ENCODE measurements around the gene SMG6. TPM values are rescaled to one million over a fixed set of nuclear protein-coding genes. Genes with fewer than 3 reads are reported as not detected.

SMG6 gene
- total RNA-seq, 1 experiment from 2014 or later: 25.6 TPM

- ChIA-PET CTCF (interaction anchor here (0.7 to 1.7 kb wide), 2 partner anchors 8 to 14 kb away, joined by 3 to 5 read pairs; no protein-coding TSS in a partner anchor), POLR2A (no interaction called here)
- H3K4me1 Mint-ChIP-seq: no peaks in the 10 kb centered on the region
- H3K4me3 Mint-ChIP-seq: no peak overlapping the region
- no peaks in the 10 kb centered on the region for H3K36me3 Mint-ChIP-seq
- DNase-seq (ENCODE audit: low spot score) (peak; percentile 68), ATAC-seq (peak; percentile 4)
- H3K27ac Mint-ChIP-seq: no peak overlapping the region
- H3K27me3 Mint-ChIP-seq (ENCODE audit: low read depth): peaks cover 71% of the 10 kb centered on the region
- no peaks in the 10 kb centered on the region for H3K9me3 Mint-ChIP-seq
- TF ChIP-seq NR3C1 (CRISPR knock-in tag; conservative IDR thresholded peaks at IDR 0.05; ENCODE audit: low read depth) (no peak), HMGA2 (CRISPR knock-in tag; IDR thresholded peaks at IDR 0.05) (no peak), E2F4 (CRISPR knock-in tag; IDR thresholded peaks at IDR 0.05; ENCODE audit: borderline replicate concordance, low read depth) (no peak), ZSCAN18 (CRISPR knock-in tag; IDR thresholded peaks at IDR 0.05) (no peak), ATF3 (CRISPR knock-in tag; conservative IDR thresholded peaks at IDR 0.05) (no peak), ATF6 (CRISPR knock-in tag; IDR thresholded peaks at IDR 0.05) (no peak), SP1 (CRISPR knock-in tag; conservative IDR thresholded peaks at IDR 0.05) (peak; percentile 52; the same call in 1 of the 2 replicates), ZNF138 (CRISPR knock-in tag; conservative IDR thresholded peaks at IDR 0.05) (no peak), PRRX2 (CRISPR knock-in tag; IDR thresholded peaks at IDR 0.05) (no peak), ZNF281 (CRISPR knock-in tag; IDR thresholded peaks at IDR 0.05) (no peak), SMAD4 (CRISPR knock-in tag; IDR thresholded peaks at IDR 0.05) (no peak), TP53 (CRISPR knock-in tag; IDR thresholded peaks at IDR 0.05) (0 out of 2 replicates have a peak, but pooled peaks have one; percentile 0), ZBTB21 (CRISPR knock-in tag; IDR thresholded peaks at IDR 0.05; ENCODE audit: borderline replicate concordance) (peak; percentile 99), ELF4 (CRISPR knock-in tag; IDR thresholded peaks at IDR 0.05; ENCODE audit: low read depth) (no peak), ZNF423 (CRISPR knock-in tag; IDR thresholded peaks at IDR 0.05) (no peak), FOXJ3 (CRISPR knock-in tag; IDR thresholded peaks at IDR 0.05; ENCODE audit: borderline replicate concordance) (no peak), GRHL2 (CRISPR knock-in tag; IDR thresholded peaks at IDR 0.05; ENCODE audit: insufficient replicate concordance, severe bottlenecking) (no peak), ESRRA (CRISPR knock-in tag; IDR thresholded peaks at IDR 0.05; ENCODE audit: borderline replicate concordance) (0 out of 2 replicates have a peak, but pooled peaks have one; percentile 56), NR2C2 (CRISPR knock-in tag; IDR thresholded peaks at IDR 0.05) (no peak), PREB (CRISPR knock-in tag; IDR thresholded peaks at IDR 0.05; ENCODE audit: borderline replicate concordance) (no peak), SMAD3 (CRISPR knock-in tag; IDR thresholded peaks at IDR 0.05; ENCODE audit: borderline replicate concordance) (no peak), AFF4 (CRISPR knock-in tag; IDR thresholded peaks at IDR 0.05; ENCODE audit: borderline replicate concordance) (no peak), TEAD4 (CRISPR knock-in tag; IDR thresholded peaks at IDR 0.05) (no peak)
Observed at GRCh38 chr17:2050300-2051060, 253.1 kb downstream of the SMG6 start.

All from WTC11 (cell line).